Endodermal cell (in vitro differentiated cells): ENCODE results near the gene PCDH8. TPM values are rescaled to one million over a fixed set of nuclear protein-coding genes. Genes with fewer than 3 reads are reported as not detected.

Experiments
- DNase-seq: peaks from one replicate; pipeline ENCODE4 v3.0.0-alpha.2; 2017
- H3K27ac ChIP-seq: 2 replicates; pipeline ENCODE4 v1.5.1; 2013; ENCODE audit warnings: mild to moderate bottlenecking, low read depth, low read length, moderate library complexity
- H3K27me3 ChIP-seq: 2 replicates; pipeline ENCODE4 v1.6.1; 2013; ENCODE audit warnings: mild to moderate bottlenecking, low read length, moderate library complexity; ENCODE audit not compliant: insufficient read depth, control insufficient read depth, poor library complexity, severe bottlenecking
- H3K36me3 ChIP-seq: 2 replicates; pipeline ENCODE4 v1.7.0; 2013; ENCODE audit warnings: mild to moderate bottlenecking, low read length, moderate library complexity; ENCODE audit not compliant: control insufficient read depth, insufficient read depth
- H3K4me1 ChIP-seq: one replicate; pipeline ENCODE4 v1.7.0; 2013; ENCODE audit warnings: low read length; ENCODE audit not compliant: control insufficient read depth, insufficient read depth
- H3K4me3 ChIP-seq: 2 replicates; pipeline ENCODE4 v1.5.1; 2013; ENCODE audit warnings: mild to moderate bottlenecking, low read length, moderate library complexity
- H3K9ac ChIP-seq: 2 replicates; pipeline ENCODE4 v1.6.1; 2013; ENCODE audit warnings: mild to moderate bottlenecking, low read length, moderate library complexity; ENCODE audit not compliant: poor library complexity, severe bottlenecking; ENCODE audit errors: extremely low read depth
- H3K9me3 ChIP-seq: 2 replicates; pipeline ENCODE4 v1.6.1; 2013; ENCODE audit warnings: mild to moderate bottlenecking, low read length, moderate library complexity; ENCODE audit not compliant: control insufficient read depth
- H3K27ac Mint-ChIP-seq: 2 replicates; pipeline ENCODE4 v1.8.0; 2020; ENCODE audit warnings: mixed read lengths
- H3K27me3 Mint-ChIP-seq: 2 replicates; pipeline ENCODE4 v1.8.0; 2021; ENCODE audit warnings: mild to moderate bottlenecking, mixed read lengths; ENCODE audit not compliant: insufficient read depth
- H3K36me3 Mint-ChIP-seq: 2 replicates; pipeline ENCODE4 v1.8.0; 2020; ENCODE audit warnings: low read depth, mixed read lengths
- H3K4me1 Mint-ChIP-seq: 2 replicates; pipeline ENCODE4 v1.8.0; 2020; ENCODE audit warnings: mixed read lengths
- H3K4me3 Mint-ChIP-seq: 2 replicates; pipeline ENCODE4 v1.8.0; 2020; ENCODE audit warnings: mild to moderate bottlenecking, moderate library complexity, mixed read lengths
- H3K9me3 Mint-ChIP-seq: 2 replicates; pipeline ENCODE4 v1.8.0; 2020; ENCODE audit warnings: mild to moderate bottlenecking, mixed read lengths
- WGBS, 2 experiments: methylation state at CpG; one replicate each; pipeline versions ENCODE4 v1.1.5 to v1.1.7; 2013; ENCODE audit warnings: missing lambda C conversion rate in 2 of 2, mixed read lengths in 1 of 2; ENCODE audit not compliant: insufficient coverage in 1 of 2, insufficient read length in 1 of 2; 5-methylcytosine and 5-hydroxymethylcytosine counted together
- total RNA-seq, 2 donors: library from RNA; stranded (reverse); fragmentation: NEBNext Ultra II Directional in 1 of 2; extraction: Animal tissue kit (Norgen Biotek cat#: 25700) in 1 of 2; gene quantifications; 2 replicates in 1 of 2; 3 replicates in 1 of 2; pipeline ENCODE4 v1.2.1, GENCODE V29; 2021
- TF ChIP-seq, protein P1 (sequence below): fragments of 200-600 bp; sonication (generic); conservative IDR thresholded peaks from 2 replicates; pipeline ENCODE4 v1.5.0; 2021; ENCODE audit warnings: antibody characterized with exemption, mild to moderate bottlenecking

Gene PCDH8
- total RNA-seq, 2 donors from 2014 or later = 1.8 to 10.6 TPM

DNA sequence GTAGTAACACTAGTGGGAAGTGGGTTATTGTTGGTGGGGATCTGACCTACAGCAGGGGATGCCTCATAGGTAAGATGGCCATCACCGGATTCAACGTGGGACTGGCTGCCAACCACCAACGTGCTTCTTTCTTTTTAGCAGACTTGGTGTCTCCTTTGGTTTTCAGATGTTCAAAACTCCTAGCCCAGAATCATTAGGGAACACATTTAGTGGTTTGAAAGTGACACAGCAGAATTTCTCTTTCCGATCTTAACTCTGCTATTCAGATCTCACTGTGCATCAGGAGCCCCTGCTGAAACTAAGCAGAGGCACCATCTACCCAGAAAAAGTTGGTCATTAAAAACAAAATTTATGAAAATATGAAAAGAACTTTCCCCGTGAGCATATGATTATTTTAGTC is 36.7 kb upstream of the PCDH8 start:
- H3K36me3 ChIP-seq = no peaks in the 10 kb centered on the region
- H3K27ac Mint-ChIP-seq = no peak overlapping the region
- no peaks in the 10 kb centered on the region for H3K36me3 Mint-ChIP-seq
- no peaks in the 10 kb centered on the region for H3K9me3 Mint-ChIP-seq
- H3K27me3 Mint-ChIP-seq = peaks cover 45% of the 10 kb centered on the region
- peaks cover 52% of the 10 kb centered on the region for H3K27me3 ChIP-seq
- no peak overlapping the region for H3K9ac ChIP-seq
- H3K4me3 ChIP-seq = no peak overlapping the region
- peaks cover 6% of the 10 kb centered on the region for H3K4me1 ChIP-seq
- H3K4me3 Mint-ChIP-seq = no peak overlapping the region
- peaks cover 35% of the 10 kb centered on the region for H3K4me1 Mint-ChIP-seq
- no peak overlapping the region for H3K27ac ChIP-seq
- H3K9me3 ChIP-seq = peaks cover 4% of the 10 kb centered on the region
- no peak for DNase-seq
- TF ChIP-seq, protein P1, sequence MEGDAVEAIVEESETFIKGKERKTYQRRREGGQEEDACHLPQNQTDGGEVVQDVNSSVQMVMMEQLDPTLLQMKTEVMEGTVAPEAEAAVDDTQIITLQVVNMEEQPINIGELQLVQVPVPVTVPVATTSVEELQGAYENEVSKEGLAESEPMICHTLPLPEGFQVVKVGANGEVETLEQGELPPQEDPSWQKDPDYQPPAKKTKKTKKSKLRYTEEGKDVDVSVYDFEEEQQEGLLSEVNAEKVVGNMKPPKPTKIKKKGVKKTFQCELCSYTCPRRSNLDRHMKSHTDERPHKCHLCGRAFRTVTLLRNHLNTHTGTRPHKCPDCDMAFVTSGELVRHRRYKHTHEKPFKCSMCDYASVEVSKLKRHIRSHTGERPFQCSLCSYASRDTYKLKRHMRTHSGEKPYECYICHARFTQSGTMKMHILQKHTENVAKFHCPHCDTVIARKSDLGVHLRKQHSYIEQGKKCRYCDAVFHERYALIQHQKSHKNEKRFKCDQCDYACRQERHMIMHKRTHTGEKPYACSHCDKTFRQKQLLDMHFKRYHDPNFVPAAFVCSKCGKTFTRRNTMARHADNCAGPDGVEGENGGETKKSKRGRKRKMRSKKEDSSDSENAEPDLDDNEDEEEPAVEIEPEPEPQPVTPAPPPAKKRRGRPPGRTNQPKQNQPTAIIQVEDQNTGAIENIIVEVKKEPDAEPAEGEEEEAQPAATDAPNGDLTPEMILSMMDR = no peak
- 93 to 96% methylated on average over 4 to 5 of the region's 5 CpGs for WGBS, 2 experiments

DNA sequence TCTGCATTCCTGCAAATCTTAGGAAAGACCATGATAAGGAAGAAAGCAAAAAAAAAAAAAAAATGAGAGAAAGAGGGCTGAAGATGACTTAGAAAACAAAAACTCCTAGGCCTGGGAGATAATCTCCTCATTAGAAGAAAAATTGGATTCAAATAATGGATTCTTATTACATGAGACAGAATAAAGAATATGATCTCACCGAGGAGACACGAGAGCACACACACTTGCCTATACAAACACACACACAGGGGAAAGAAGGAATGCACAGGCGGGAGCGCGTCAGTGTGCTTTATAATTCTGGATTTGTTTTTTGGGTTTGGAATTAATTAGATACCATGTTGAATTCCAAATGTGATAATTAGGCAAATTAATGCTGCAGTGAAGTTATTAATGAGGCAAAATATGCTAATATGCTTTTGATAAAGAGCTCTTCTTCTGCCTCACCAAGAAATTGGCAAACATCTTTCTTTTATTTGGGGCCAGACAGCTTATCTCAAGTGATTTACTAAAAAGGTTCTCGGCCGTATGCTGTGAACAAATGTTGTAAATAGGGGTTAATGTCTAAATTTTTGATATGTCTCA is 36.1 kb upstream of the PCDH8 start:
- Histone ChIP-seq H3K27ac (no peak overlapping the region), H3K9ac (no peak overlapping the region), H3K9me3 (peaks cover 4% of the 10 kb centered on the region), H3K4me3 (no peak overlapping the region), H3K27me3 (peaks cover 55% of the 10 kb centered on the region), H3K36me3 (no peaks in the 10 kb centered on the region), H3K4me1 (peaks cover 9% of the 10 kb centered on the region)
- Mint-ChIP-seq H3K9me3 (no peaks in the 10 kb centered on the region), H3K4me3 (no peak overlapping the region), H3K36me3 (no peaks in the 10 kb centered on the region), H3K4me1 (peaks cover 42% of the 10 kb centered on the region), H3K27ac (no peak overlapping the region), H3K27me3 (peaks cover 45% of the 10 kb centered on the region)
- TF ChIP-seq, protein P1 = no peak
- WGBS, 2 experiments = 95% methylated on average over 5 of the region's 7 CpGs; no CpG with 5 or more reads in 1 of the 2 experiments
- DNase-seq = peak; percentile 4

DNA sequence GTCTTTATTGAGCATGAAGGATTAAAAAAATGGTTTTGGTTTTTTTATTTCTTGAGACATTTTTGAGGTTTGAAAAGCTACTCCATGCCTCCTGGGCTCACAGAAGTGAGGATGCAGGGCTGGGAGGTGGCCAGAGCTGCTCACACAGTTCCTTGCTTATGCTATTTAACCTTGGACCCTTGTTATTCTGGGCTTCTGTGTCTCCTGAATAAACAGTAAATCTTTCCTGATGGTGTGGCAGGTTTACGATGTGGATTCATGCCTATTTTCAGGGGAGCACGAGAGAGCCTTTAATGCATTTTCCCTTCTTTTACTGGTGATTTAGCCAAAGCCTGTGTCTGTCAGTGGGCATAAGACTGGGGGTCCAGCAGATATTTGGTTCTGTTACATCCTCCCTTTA is 34.3 kb upstream of the PCDH8 start:
- WGBS, 2 experiments = 85 to 91% methylated on average over 2 of the region's 2 CpGs
- Histone ChIP-seq H3K27ac (no peak overlapping the region), H3K9me3 (peaks cover 4% of the 10 kb centered on the region), H3K9ac (no peak overlapping the region), H3K4me1 (peaks cover 9% of the 10 kb centered on the region), H3K4me3 (no peak overlapping the region), H3K27me3 (peaks cover 57% of the 10 kb centered on the region), H3K36me3 (no peaks in the 10 kb centered on the region)
- no peak overlapping the region for H3K27ac Mint-ChIP-seq
- no peaks in the 10 kb centered on the region for H3K36me3 Mint-ChIP-seq
- H3K4me3 Mint-ChIP-seq = no peak overlapping the region
- H3K27me3 Mint-ChIP-seq = peaks cover 44% of the 10 kb centered on the region
- peak; percentile 20 for DNase-seq
- no peaks in the 10 kb centered on the region for H3K9me3 Mint-ChIP-seq
- TF ChIP-seq, protein P1 = no peak
- peaks cover 46% of the 10 kb centered on the region for H3K4me1 Mint-ChIP-seq
